Measurements from ENCODE around the gene NOB1.
A peak's percentile ranks its signal among the peaks of the same experiment; 100 is the strongest.
"Not testable (repeated sequence)": the region's sequence is repeated elsewhere in the genome, so short reads cannot be mapped to it uniquely, and the experiment has no call there.

Gene NOB1

DNA sequence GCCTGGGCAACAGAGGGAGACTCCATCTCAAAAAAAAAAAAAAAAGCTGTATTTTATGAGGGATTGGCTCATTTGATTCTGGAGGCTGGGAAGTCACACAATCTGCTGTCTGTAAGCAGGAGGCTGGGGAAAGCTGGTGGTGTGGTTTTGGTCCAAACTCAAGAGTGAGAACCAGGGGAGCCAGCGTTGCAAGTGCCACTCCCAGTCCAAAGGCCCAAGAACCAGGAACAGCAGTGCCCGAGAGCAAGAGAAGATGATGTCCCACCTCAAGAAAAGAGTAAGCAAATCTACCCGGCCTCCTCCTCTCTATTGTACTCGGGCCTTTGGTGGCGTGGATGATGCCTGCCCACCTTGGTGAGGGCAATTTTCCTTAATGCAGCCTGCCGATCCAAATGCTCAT lies 22.6 kb downstream of the NOB1 start:
- Histone ChIP-seq H3K9me2 (replicated peaks; ENCODE audit: low read depth, low read length) (no peaks in the 10 kb centered on the region), H3K9me3 (ENCODE audit: insufficient read depth, low read depth, low read length) (no peaks in the 10 kb centered on the region), H3K36me3 (ENCODE audit: insufficient read depth, low read length) (no peaks in the 10 kb centered on the region), H4K20me1 (ENCODE audit: insufficient read depth, low read length, poor library complexity, severe bottlenecking) (no peaks in the 10 kb centered on the region), H3F3A (ENCODE audit: low read depth) (no peaks in the 10 kb centered on the region), H3K4me2 (ENCODE audit: low read depth, low read length, poor library complexity, severe bottlenecking) (no peak overlapping the region), H2AFZ (ENCODE audit: low read length) (no peak overlapping the region), H3K4me3 (ENCODE audit: low read length, poor library complexity, severe bottlenecking) (no peak overlapping the region), H3K27me3 (ENCODE audit: insufficient read depth, low read length, poor library complexity, severe bottlenecking) (no peaks in the 10 kb centered on the region), H3K9ac (ENCODE audit: low read depth, low read length, poor library complexity, severe bottlenecking) (no peak overlapping the region), H3K79me2 (ENCODE audit: insufficient read depth, low read length) (no peaks in the 10 kb centered on the region), H3K4me1 (ENCODE audit: insufficient read depth, low read length, poor library complexity, severe bottlenecking) (peaks cover 11% of the 10 kb centered on the region)
- TF ChIP-seq EZH2phosphoT487 (IDR thresholded peaks at IDR 0.05; ENCODE audit: borderline replicate concordance), result no peak
- TF ChIP-seq, protein P1, sequence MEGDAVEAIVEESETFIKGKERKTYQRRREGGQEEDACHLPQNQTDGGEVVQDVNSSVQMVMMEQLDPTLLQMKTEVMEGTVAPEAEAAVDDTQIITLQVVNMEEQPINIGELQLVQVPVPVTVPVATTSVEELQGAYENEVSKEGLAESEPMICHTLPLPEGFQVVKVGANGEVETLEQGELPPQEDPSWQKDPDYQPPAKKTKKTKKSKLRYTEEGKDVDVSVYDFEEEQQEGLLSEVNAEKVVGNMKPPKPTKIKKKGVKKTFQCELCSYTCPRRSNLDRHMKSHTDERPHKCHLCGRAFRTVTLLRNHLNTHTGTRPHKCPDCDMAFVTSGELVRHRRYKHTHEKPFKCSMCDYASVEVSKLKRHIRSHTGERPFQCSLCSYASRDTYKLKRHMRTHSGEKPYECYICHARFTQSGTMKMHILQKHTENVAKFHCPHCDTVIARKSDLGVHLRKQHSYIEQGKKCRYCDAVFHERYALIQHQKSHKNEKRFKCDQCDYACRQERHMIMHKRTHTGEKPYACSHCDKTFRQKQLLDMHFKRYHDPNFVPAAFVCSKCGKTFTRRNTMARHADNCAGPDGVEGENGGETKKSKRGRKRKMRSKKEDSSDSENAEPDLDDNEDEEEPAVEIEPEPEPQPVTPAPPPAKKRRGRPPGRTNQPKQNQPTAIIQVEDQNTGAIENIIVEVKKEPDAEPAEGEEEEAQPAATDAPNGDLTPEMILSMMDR (conservative IDR thresholded peaks at IDR 0.05; ENCODE audit: low read length), result no peak

DNA sequence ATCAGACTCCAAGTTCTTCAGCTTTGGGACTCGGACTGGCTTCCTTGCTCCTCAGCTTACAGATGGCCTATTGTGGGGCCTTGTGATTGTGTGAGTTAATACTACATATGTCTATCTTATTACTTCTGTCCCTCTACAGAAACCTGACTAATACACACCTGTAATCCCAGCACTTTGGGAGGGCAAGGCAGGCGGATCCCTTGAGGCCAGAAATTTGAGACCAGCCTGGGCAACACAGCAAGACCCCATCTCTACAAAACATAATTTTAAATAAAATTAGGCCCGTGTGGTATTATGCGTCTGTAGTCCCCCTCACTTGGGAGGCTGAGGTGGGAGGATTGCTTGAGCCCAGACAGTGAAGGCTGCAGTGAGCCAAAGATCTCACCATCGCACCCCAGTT lies 23.4 kb downstream of the NOB1 start:
- not testable (repeated sequence) for H4K20me1 ChIP-seq (ENCODE audit: insufficient read depth, low read length, poor library complexity, severe bottlenecking); H3K36me3 ChIP-seq (ENCODE audit: insufficient read depth, low read length); H3K9me2 ChIP-seq (replicated peaks; ENCODE audit: low read depth, low read length); H3K4me2 ChIP-seq (ENCODE audit: low read depth, low read length, poor library complexity, severe bottlenecking); H3F3A ChIP-seq (ENCODE audit: low read depth); H3K9me3 ChIP-seq (ENCODE audit: insufficient read depth, low read depth, low read length); H3K4me3 ChIP-seq (ENCODE audit: low read length, poor library complexity, severe bottlenecking); H3K9ac ChIP-seq (ENCODE audit: low read depth, low read length, poor library complexity, severe bottlenecking); H3K27me3 ChIP-seq (ENCODE audit: insufficient read depth, low read length, poor library complexity, severe bottlenecking); H2AFZ ChIP-seq (ENCODE audit: low read length); H3K79me2 ChIP-seq (ENCODE audit: insufficient read depth, low read length)
- H3K4me1 ChIP-seq (ENCODE audit: insufficient read depth, low read length, poor library complexity, severe bottlenecking), result peaks cover 14% of the 10 kb centered on the region

DNA sequence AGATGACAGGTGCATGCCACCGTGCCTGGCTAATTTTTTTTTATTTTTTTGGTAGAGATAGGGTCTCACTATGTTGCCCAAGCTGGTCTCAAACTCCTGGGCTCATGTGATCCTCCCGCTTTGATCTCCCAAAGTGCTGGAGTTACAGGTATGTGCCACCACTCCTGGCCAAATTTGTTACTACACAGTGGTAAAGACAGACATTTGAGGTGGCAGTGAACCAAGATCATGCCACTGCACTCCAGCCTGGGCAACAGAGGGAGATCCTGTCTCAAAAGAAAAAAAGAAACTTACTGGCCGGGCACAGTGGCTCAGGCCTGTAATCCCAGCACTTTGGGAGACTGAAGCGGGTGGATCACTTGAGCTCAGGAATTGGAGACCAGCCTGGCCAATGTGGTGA lies 25.7 kb downstream of the NOB1 start:
- H3K9ac ChIP-seq (ENCODE audit: low read depth, low read length, poor library complexity, severe bottlenecking); H3K4me2 ChIP-seq (ENCODE audit: low read depth, low read length, poor library complexity, severe bottlenecking); H2AFZ ChIP-seq (ENCODE audit: low read length); H3K36me3 ChIP-seq (ENCODE audit: insufficient read depth, low read length); H3K9me2 ChIP-seq (replicated peaks; ENCODE audit: low read depth, low read length); H3K4me3 ChIP-seq (ENCODE audit: low read length, poor library complexity, severe bottlenecking); H4K20me1 ChIP-seq (ENCODE audit: insufficient read depth, low read length, poor library complexity, severe bottlenecking); H3K79me2 ChIP-seq (ENCODE audit: insufficient read depth, low read length); H3K27me3 ChIP-seq (ENCODE audit: insufficient read depth, low read length, poor library complexity, severe bottlenecking); H3F3A ChIP-seq (ENCODE audit: low read depth); H3K9me3 ChIP-seq (ENCODE audit: insufficient read depth, low read depth, low read length): not testable (repeated sequence)
- H3K4me1 ChIP-seq (ENCODE audit: insufficient read depth, low read length, poor library complexity, severe bottlenecking), result peaks cover 21% of the 10 kb centered on the region

DNA sequence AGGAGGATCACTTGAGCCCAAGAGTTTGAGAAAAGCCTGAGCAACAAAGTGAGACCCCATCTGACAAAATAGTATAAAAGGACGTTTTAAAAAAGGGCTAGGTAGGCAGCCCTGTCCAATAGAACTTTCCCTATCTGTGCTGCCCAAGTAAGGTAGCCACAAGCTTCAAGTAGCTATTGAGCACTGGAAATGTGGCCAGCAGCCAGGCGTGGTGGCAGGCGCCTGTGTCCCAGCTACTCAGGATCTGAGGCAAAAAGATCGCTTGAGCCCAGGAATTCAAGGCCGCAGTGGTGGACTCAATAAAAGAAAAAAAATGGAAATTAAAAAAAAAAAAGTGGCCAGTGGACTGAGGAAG lies 26.8 kb downstream of the NOB1 start:
- H3K27me3 ChIP-seq (ENCODE audit: insufficient read depth, low read length, poor library complexity, severe bottlenecking), result no peaks in the 10 kb centered on the region
- peak overlapping the region; percentile 67 for H3K9ac ChIP-seq (ENCODE audit: low read depth, low read length, poor library complexity, severe bottlenecking)
- H3K9me2 ChIP-seq (replicated peaks; ENCODE audit: low read depth, low read length), result no peaks in the 10 kb centered on the region
- no peaks in the 10 kb centered on the region for H4K20me1 ChIP-seq (ENCODE audit: insufficient read depth, low read length, poor library complexity, severe bottlenecking)
- H3K9me3 ChIP-seq (ENCODE audit: insufficient read depth, low read depth, low read length), result no peaks in the 10 kb centered on the region
- peak overlapping the region; percentile 90 for H3K4me2 ChIP-seq (ENCODE audit: low read depth, low read length, poor library complexity, severe bottlenecking)
- no peak overlapping the region for H2AFZ ChIP-seq (ENCODE audit: low read length)
- H3K79me2 ChIP-seq (ENCODE audit: insufficient read depth, low read length), result no peaks in the 10 kb centered on the region
- TF ChIP-seq EZH2phosphoT487 (IDR thresholded peaks at IDR 0.05; ENCODE audit: borderline replicate concordance), result no peak
- TF ChIP-seq, protein P1 (conservative IDR thresholded peaks at IDR 0.05; ENCODE audit: low read length), result no peak
- peaks cover 21% of the 10 kb centered on the region for H3K4me1 ChIP-seq (ENCODE audit: insufficient read depth, low read length, poor library complexity, severe bottlenecking)
- no peaks in the 10 kb centered on the region for H3K36me3 ChIP-seq (ENCODE audit: insufficient read depth, low read length)
- H3F3A ChIP-seq (ENCODE audit: low read depth), result no peaks in the 10 kb centered on the region
- H3K4me3 ChIP-seq (ENCODE audit: low read length, poor library complexity, severe bottlenecking), result no peak overlapping the region
